T-helper 2 cell treated with Interferon-gamma antibody and Interleukin-4, amounts not matched to agents 5 μg/mL and 100 μg/mL, for 36 hours (primary cell): ENCODE measurements around the gene MYL10.

Source experiments
- DNase-seq: peaks from one replicate; pipeline ENCODE4 v3.0.0; 2021; ENCODE audit warnings: low spot score
- H3K27ac Mint-ChIP-seq: one replicate; pipeline ENCODE4 v1.8.0; 2021; ENCODE audit warnings: mild to moderate bottlenecking, mixed read lengths
- H3K27me3 Mint-ChIP-seq: one replicate; pipeline ENCODE4 v1.8.0; 2021; ENCODE audit warnings: low read depth, mixed read lengths
- H3K36me3 Mint-ChIP-seq: one replicate; pipeline ENCODE4 v1.8.0; 2021; ENCODE audit warnings: low read depth, mixed read lengths
- H3K4me1 Mint-ChIP-seq: one replicate; pipeline ENCODE4 v1.8.0; 2021; ENCODE audit warnings: low read depth, mixed read lengths
- H3K4me3 Mint-ChIP-seq: one replicate; pipeline ENCODE4 v1.8.0; 2022; ENCODE audit warnings: mild to moderate bottlenecking, moderate library complexity, mixed read lengths
- H3K9me3 Mint-ChIP-seq: one replicate; pipeline ENCODE4 v1.8.0; 2021; ENCODE audit warnings: mixed read lengths

Gene MYL10

GRCh38 chr7:101620991-101621390 lies 8.1 kb downstream of the MYL10 start:
- Mint-ChIP-seq H3K27me3 (peaks cover 3% of the 10 kb centered on the region), H3K27ac (no peak overlapping the region), H3K9me3 (no peaks in the 10 kb centered on the region), H3K4me3 (no peak overlapping the region), H3K4me1 (no peaks in the 10 kb centered on the region), H3K36me3 (no peaks in the 10 kb centered on the region)
- DNase-seq = no peak

- Mint-ChIP-seq H3K27me3 (no peaks in the 10 kb centered on the region), H3K27ac (no peak overlapping the region)
Measured at GRCh38 chr7:101620395-101620794, 8.7 kb downstream of the MYL10 start.

GRCh38 chr7:101618916-101619315 lies 10.2 kb downstream of the MYL10 start:
- no peaks in the 10 kb centered on the region for H3K36me3 Mint-ChIP-seq
- H3K27ac Mint-ChIP-seq = no peak overlapping the region
- H3K4me1 Mint-ChIP-seq = no peaks in the 10 kb centered on the region
- H3K9me3 Mint-ChIP-seq = no peaks in the 10 kb centered on the region
- no peak overlapping the region for H3K4me3 Mint-ChIP-seq
- no peak for DNase-seq
- H3K27me3 Mint-ChIP-seq = no peaks in the 10 kb centered on the region

More at GRCh38 chr7:101620395-101620794, 8.7 kb downstream of the MYL10 start:
- DNase-seq = no peak
- H3K36me3 Mint-ChIP-seq = no peaks in the 10 kb centered on the region
- H3K9me3 Mint-ChIP-seq = no peaks in the 10 kb centered on the region
- H3K4me1 Mint-ChIP-seq = no peaks in the 10 kb centered on the region
- H3K4me3 Mint-ChIP-seq = no peak overlapping the region

GRCh38 chr7:101618207-101618839 lies 10.8 kb downstream of the MYL10 start:
- Mint-ChIP-seq H3K27me3 (no peaks in the 10 kb centered on the region), H3K4me3 (no peak overlapping the region), H3K9me3 (no peaks in the 10 kb centered on the region), H3K4me1 (no peaks in the 10 kb centered on the region), H3K27ac (no peak overlapping the region), H3K36me3 (no peaks in the 10 kb centered on the region)
- DNase-seq = no peak

- no peak for DNase-seq
- Mint-ChIP-seq H3K9me3 (no peaks in the 10 kb centered on the region), H3K36me3 (no peaks in the 10 kb centered on the region), H3K27me3 (no peaks in the 10 kb centered on the region), H3K4me1 (no peaks in the 10 kb centered on the region), H3K4me3 (no peak overlapping the region), H3K27ac (no peak overlapping the region)
Measured at GRCh38 chr7:101617451-101618206, 11.5 kb downstream of the MYL10 start.

- H3K27ac Mint-ChIP-seq = no peak overlapping the region
- no peaks in the 10 kb centered on the region for H3K27me3 Mint-ChIP-seq
- DNase-seq = no peak
- no peak overlapping the region for H3K4me3 Mint-ChIP-seq
- no peaks in the 10 kb centered on the region for H3K36me3 Mint-ChIP-seq
- no peaks in the 10 kb centered on the region for H3K4me1 Mint-ChIP-seq
- no peaks in the 10 kb centered on the region for H3K9me3 Mint-ChIP-seq
Measured at GRCh38 chr7:101615446-101615845, 13.7 kb downstream of the MYL10 start.

GRCh38 chr7:101614939-101615302 lies 14.2 kb downstream of the MYL10 start:
- no peaks in the 10 kb centered on the region for H3K36me3 Mint-ChIP-seq
- H3K27me3 Mint-ChIP-seq = no peaks in the 10 kb centered on the region
- H3K27ac Mint-ChIP-seq = no peak overlapping the region
- no peaks in the 10 kb centered on the region for H3K4me1 Mint-ChIP-seq
- no peak overlapping the region for H3K4me3 Mint-ChIP-seq
- no peak for DNase-seq
- no peaks in the 10 kb centered on the region for H3K9me3 Mint-ChIP-seq

- no peak for DNase-seq
- Mint-ChIP-seq H3K36me3 (no peaks in the 10 kb centered on the region), H3K27me3 (no peaks in the 10 kb centered on the region), H3K9me3 (no peaks in the 10 kb centered on the region), H3K4me1 (no peaks in the 10 kb centered on the region), H3K27ac (no peak overlapping the region), H3K4me3 (no peak overlapping the region)
Measured at GRCh38 chr7:101614098-101614938, 14.8 kb downstream of the MYL10 start.

GRCh38 chr7:101612885-101613515 lies 16.1 kb downstream of the MYL10 start:
- H3K36me3 Mint-ChIP-seq = no peaks in the 10 kb centered on the region
- no peaks in the 10 kb centered on the region for H3K27me3 Mint-ChIP-seq
- no peak overlapping the region for H3K4me3 Mint-ChIP-seq
- no peak overlapping the region for H3K27ac Mint-ChIP-seq
- no peaks in the 10 kb centered on the region for H3K4me1 Mint-ChIP-seq
- DNase-seq = no peak
- H3K9me3 Mint-ChIP-seq = no peaks in the 10 kb centered on the region

GRCh38 chr7:101608772-101609713 lies 20.1 kb downstream of the MYL10 start:
- Mint-ChIP-seq H3K27me3 (no peaks in the 10 kb centered on the region), H3K9me3 (no peaks in the 10 kb centered on the region), H3K27ac (no peak overlapping the region), H3K36me3 (no peaks in the 10 kb centered on the region), H3K4me1 (no peaks in the 10 kb centered on the region), H3K4me3 (no peak overlapping the region)
- DNase-seq = no peak

GRCh38 chr7:101606498-101606923 lies 22.6 kb downstream of the MYL10 start:
- Mint-ChIP-seq H3K27ac (no peak overlapping the region), H3K9me3 (no peaks in the 10 kb centered on the region), H3K4me1 (no peaks in the 10 kb centered on the region), H3K4me3 (no peak overlapping the region), H3K36me3 (no peaks in the 10 kb centered on the region), H3K27me3 (no peaks in the 10 kb centered on the region)
- no peak for DNase-seq

- Mint-ChIP-seq H3K27ac (no peak overlapping the region), H3K36me3 (no peaks in the 10 kb centered on the region), H3K27me3 (no peaks in the 10 kb centered on the region), H3K4me3 (no peak overlapping the region), H3K9me3 (no peaks in the 10 kb centered on the region), H3K4me1 (no peaks in the 10 kb centered on the region)
- no peak for DNase-seq
Measured at GRCh38 chr7:101605611-101606497, 23.2 kb downstream of the MYL10 start.
